ENCODE data around the gene EVA1A. TPM values are rescaled to one million over a fixed set of nuclear protein-coding genes. Genes with fewer than 3 reads are reported as not detected.

EVA1A gene
- polyA plus RNA-seq, 3 donors = not detected

DNA sequence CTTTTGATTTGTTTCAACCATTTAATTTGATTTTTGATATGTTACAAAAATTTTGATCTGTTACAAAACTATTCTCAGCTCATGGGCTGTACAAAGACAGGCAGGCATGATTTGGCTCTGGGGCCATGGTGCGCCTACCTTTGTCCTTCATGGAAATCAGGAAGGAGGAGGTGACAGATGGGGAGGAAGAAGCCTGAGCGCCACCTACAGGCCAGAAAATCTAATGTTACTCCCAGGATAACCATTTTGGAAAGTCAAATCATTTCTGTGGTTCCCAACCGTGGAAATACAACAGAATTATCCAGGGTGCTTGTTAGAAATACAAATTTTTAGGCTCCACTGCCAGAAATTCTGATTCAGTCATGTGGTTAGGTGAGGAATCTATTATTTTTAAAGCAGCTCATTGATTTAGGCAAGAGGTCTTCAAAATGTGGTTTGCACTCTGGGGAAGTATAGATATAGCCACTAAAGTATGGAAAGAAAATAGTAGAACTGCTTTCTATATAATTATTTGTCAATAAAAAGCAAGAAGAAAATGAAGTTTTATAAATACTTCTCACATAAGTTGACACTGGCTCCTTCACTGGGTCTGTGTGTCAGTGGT is 93.9 kb downstream of the EVA1A start:
- Histone ChIP-seq H3K27ac (ENCODE audit: low read depth in 1 of 2, low read length in 2 of 2) (no peak overlapping the region), H2AFZ (ENCODE audit: insufficient read depth, low read depth, low read length, poor library complexity, severe bottlenecking) (no peak overlapping the region), H3K27me3 (ENCODE audit: control insufficient read depth in 2 of 2, insufficient read depth in 2 of 2, low read length in 2 of 2) (no peaks in the 10 kb centered on the region), H3K4me3 (replicated peaks in 1 of 3; ENCODE audit: low read depth in 2 of 3, low read length in 3 of 3) (no peak overlapping the region), H4K20me1 (ENCODE audit: insufficient read depth, low read length) (no peaks in the 10 kb centered on the region), H3K4me2 (replicated peaks; ENCODE audit: extremely low read depth, low read length, poor library complexity, severe bottlenecking) (no peak overlapping the region), H3K4me1 (ENCODE audit: control insufficient read depth in 1 of 2, insufficient read depth in 2 of 2, low read length in 2 of 2) (no peaks in the 10 kb centered on the region), H3K79me2 (ENCODE audit: insufficient read depth, low read length) (no peaks in the 10 kb centered on the region), H3K9ac (ENCODE audit: insufficient read depth, low read length, poor library complexity, severe bottlenecking) (no peak overlapping the region), H3K36me3 (replicated peaks in 1 of 2; ENCODE audit: control insufficient read depth in 1 of 2, insufficient read depth in 2 of 2, low read length in 2 of 2) (no peaks in the 10 kb centered on the region), H3K9me3 (replicated peaks in 1 of 2; ENCODE audit: control insufficient read depth in 1 of 2, insufficient read depth in 1 of 2, low read length in 2 of 2) (no peaks in the 10 kb centered on the region)
- H3K27me3 Mint-ChIP-seq (ENCODE audit: low read depth in 3 of 3) = peaks cover 3 to 12% (median 6%) of the 10 kb centered on the region in 3 donors
- H3K9me3 Mint-ChIP-seq = no peaks in the 10 kb centered on the region
- no peak overlapping the region for H3K4me3 Mint-ChIP-seq
- H3K27ac Mint-ChIP-seq = no peak overlapping the region
- H3K36me3 Mint-ChIP-seq = no peaks in the 10 kb centered on the region
- TF ChIP-seq, protein P1, sequence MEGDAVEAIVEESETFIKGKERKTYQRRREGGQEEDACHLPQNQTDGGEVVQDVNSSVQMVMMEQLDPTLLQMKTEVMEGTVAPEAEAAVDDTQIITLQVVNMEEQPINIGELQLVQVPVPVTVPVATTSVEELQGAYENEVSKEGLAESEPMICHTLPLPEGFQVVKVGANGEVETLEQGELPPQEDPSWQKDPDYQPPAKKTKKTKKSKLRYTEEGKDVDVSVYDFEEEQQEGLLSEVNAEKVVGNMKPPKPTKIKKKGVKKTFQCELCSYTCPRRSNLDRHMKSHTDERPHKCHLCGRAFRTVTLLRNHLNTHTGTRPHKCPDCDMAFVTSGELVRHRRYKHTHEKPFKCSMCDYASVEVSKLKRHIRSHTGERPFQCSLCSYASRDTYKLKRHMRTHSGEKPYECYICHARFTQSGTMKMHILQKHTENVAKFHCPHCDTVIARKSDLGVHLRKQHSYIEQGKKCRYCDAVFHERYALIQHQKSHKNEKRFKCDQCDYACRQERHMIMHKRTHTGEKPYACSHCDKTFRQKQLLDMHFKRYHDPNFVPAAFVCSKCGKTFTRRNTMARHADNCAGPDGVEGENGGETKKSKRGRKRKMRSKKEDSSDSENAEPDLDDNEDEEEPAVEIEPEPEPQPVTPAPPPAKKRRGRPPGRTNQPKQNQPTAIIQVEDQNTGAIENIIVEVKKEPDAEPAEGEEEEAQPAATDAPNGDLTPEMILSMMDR (IDR thresholded peaks at IDR 0.05) = peak; percentile 68
- intact Hi-C loops (cut with micrococcal nuclease) = no loop called here
- peak in 2 of 3 donors; percentile 7 to 11 for DNase-seq
- no peaks in the 10 kb centered on the region for H3K4me1 Mint-ChIP-seq
- 54% methylated on average over 3 of the region's 3 CpGs for WGBS (ENCODE audit: insufficient coverage)

DNA sequence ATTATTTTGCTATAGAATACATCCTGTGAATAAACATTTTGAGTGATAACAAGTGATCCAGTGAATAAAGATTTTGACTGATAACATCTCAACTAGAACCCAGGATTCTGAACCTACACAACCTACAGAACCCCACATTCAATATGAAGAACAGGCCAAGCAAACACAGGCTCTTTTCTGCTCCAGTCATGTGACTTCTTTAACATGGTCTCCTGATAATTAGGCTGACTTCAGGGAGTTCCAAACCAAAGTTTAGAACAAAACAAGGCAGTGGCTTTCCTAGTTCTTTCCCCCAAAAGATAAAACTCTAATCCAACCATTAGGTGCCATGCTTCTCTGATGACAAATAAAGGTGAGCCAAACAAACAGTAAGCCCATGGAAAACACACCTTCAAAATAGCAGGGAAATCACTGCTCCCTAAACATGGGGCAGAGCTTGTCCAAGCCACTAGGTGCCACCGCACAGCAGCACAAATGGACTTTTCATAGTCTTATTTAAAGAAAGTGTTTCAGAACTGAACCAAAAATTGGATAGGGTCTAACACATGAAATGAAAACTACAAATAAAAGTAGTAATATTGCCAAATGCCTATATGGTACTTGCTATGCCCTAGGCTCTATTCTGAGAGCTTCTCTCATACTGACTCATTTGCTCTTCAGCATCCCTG is 95.3 kb downstream of the EVA1A start:
- Histone ChIP-seq H4K20me1 (ENCODE audit: insufficient read depth, low read length) (no peaks in the 10 kb centered on the region), H3K9me3 (replicated peaks in 1 of 2; ENCODE audit: control insufficient read depth in 1 of 2, insufficient read depth in 1 of 2, low read length in 2 of 2) (no peaks in the 10 kb centered on the region), H3K79me2 (ENCODE audit: insufficient read depth, low read length) (no peaks in the 10 kb centered on the region), H2AFZ (ENCODE audit: insufficient read depth, low read depth, low read length, poor library complexity, severe bottlenecking) (no peak overlapping the region), H3K9ac (ENCODE audit: insufficient read depth, low read length, poor library complexity, severe bottlenecking) (no peak overlapping the region), H3K4me2 (replicated peaks; ENCODE audit: extremely low read depth, low read length, poor library complexity, severe bottlenecking) (no peak overlapping the region), H3K27me3 (ENCODE audit: control insufficient read depth in 2 of 2, insufficient read depth in 2 of 2, low read length in 2 of 2) (peaks cover 0 to 2% of the 10 kb centered on the region in 2 donors), H3K36me3 (replicated peaks in 1 of 2; ENCODE audit: control insufficient read depth in 1 of 2, insufficient read depth in 2 of 2, low read length in 2 of 2) (no peaks in the 10 kb centered on the region), H3K27ac (ENCODE audit: low read depth in 1 of 2, low read length in 2 of 2) (no peak overlapping the region), H3K4me1 (ENCODE audit: control insufficient read depth in 1 of 2, insufficient read depth in 2 of 2, low read length in 2 of 2) (no peaks in the 10 kb centered on the region), H3K4me3 (replicated peaks in 1 of 3; ENCODE audit: low read depth in 2 of 3, low read length in 3 of 3) (no peak overlapping the region)
- TF ChIP-seq, protein P1 (IDR thresholded peaks at IDR 0.05) = no peak
- WGBS (ENCODE audit: insufficient coverage) = no CpG with 5 or more reads among the region's 1 CpG
- Mint-ChIP-seq H3K4me1 (no peaks in the 10 kb centered on the region), H3K4me3 (no peak overlapping the region), H3K9me3 (no peaks in the 10 kb centered on the region), H3K36me3 (no peaks in the 10 kb centered on the region), H3K27me3 (ENCODE audit: low read depth in 3 of 3) (peaks cover 6 to 13% (median 9%) of the 10 kb centered on the region in 3 donors), H3K27ac (no peak overlapping the region)
- DNase-seq = no peak
- intact Hi-C loops (cut with micrococcal nuclease) = no loop called here

Measured in CD14-positive monocyte (primary cell).